ENCODE measurements around the gene ASXL1. TPM values are rescaled to one million over a fixed set of nuclear protein-coding genes. Genes with fewer than 3 reads are reported as not detected.

ASXL1 gene
- total RNA-seq, 2 donors from 2014 or later, result 88.9 to 98.6 TPM

DNA sequence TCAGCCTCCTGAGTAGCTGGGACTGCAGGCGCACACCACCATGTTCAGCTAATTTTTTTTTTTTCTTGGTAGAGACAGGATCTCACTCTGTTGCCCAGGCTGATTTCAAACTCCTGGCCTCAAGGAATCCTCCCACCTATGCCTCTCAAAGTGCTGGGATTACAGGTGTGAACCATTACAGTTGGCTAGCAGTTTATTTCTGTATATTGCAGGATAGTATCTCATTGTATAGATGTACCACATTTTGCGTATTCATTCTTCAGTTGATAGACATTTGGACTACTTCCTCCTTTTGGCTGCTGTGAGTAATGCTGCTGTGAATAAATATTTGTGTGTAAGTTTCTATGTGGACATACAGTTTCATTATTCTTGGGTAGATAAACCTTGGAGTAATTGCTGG is 32.9 kb downstream of the ASXL1 start:
- H3K27ac ChIP-seq (ENCODE audit: low read depth, low read length), result no peak overlapping the region
- no peak overlapping the region for H3K4me3 ChIP-seq (ENCODE audit: low read length)
- H3K27me3 Mint-ChIP-seq (ENCODE audit: insufficient read depth), result no peaks in the 10 kb centered on the region
- H3K9me3 Mint-ChIP-seq, result no peaks in the 10 kb centered on the region
- no peak overlapping the region for H3K4me3 Mint-ChIP-seq
- DNase-seq, result no peak
- no peaks in the 10 kb centered on the region for H3K4me1 Mint-ChIP-seq
- WGBS, 2 experiments (ENCODE audit: insufficient coverage in 1 of 2, insufficient read length in 1 of 2), result 93 to 95% methylated on average over 2 of the region's 2 CpGs
- H3K36me3 ChIP-seq (ENCODE audit: control insufficient read depth, insufficient read depth, low read length), result peaks cover 28% of the 10 kb centered on the region
- H3K9me3 ChIP-seq (ENCODE audit: control insufficient read depth, low read length), result no peaks in the 10 kb centered on the region
- no peak overlapping the region for H3K9ac ChIP-seq (ENCODE audit: extremely low read depth, low read length, poor library complexity, severe bottlenecking)
- TF ChIP-seq, protein P1, sequence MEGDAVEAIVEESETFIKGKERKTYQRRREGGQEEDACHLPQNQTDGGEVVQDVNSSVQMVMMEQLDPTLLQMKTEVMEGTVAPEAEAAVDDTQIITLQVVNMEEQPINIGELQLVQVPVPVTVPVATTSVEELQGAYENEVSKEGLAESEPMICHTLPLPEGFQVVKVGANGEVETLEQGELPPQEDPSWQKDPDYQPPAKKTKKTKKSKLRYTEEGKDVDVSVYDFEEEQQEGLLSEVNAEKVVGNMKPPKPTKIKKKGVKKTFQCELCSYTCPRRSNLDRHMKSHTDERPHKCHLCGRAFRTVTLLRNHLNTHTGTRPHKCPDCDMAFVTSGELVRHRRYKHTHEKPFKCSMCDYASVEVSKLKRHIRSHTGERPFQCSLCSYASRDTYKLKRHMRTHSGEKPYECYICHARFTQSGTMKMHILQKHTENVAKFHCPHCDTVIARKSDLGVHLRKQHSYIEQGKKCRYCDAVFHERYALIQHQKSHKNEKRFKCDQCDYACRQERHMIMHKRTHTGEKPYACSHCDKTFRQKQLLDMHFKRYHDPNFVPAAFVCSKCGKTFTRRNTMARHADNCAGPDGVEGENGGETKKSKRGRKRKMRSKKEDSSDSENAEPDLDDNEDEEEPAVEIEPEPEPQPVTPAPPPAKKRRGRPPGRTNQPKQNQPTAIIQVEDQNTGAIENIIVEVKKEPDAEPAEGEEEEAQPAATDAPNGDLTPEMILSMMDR (conservative IDR thresholded peaks at IDR 0.05), result no peak
- no peaks in the 10 kb centered on the region for H3K4me1 ChIP-seq (ENCODE audit: control insufficient read depth, insufficient read depth, low read length)
- H3K27ac Mint-ChIP-seq, result no peak overlapping the region
- H3K27me3 ChIP-seq (ENCODE audit: control insufficient read depth, insufficient read depth, low read length, poor library complexity, severe bottlenecking), result no peaks in the 10 kb centered on the region
- peaks cover 35% of the 10 kb centered on the region for H3K36me3 Mint-ChIP-seq (ENCODE audit: low read depth)

GRCh38 chr20:32395066-32395465 is 36.9 kb downstream of the ASXL1 start:
- H3K27ac ChIP-seq (ENCODE audit: low read depth, low read length), result no peak overlapping the region
- no peaks in the 10 kb centered on the region for H3K27me3 Mint-ChIP-seq (ENCODE audit: insufficient read depth)
- H3K27ac Mint-ChIP-seq, result no peak overlapping the region

GRCh38 chr20:32396646-32397160 is 38.6 kb downstream of the ASXL1 start:
- Mint-ChIP-seq H3K36me3 (ENCODE audit: low read depth) (peaks cover 30% of the 10 kb centered on the region), H3K9me3 (no peaks in the 10 kb centered on the region), H3K4me3 (no peak overlapping the region), H3K4me1 (no peaks in the 10 kb centered on the region), H3K27me3 (ENCODE audit: insufficient read depth) (no peaks in the 10 kb centered on the region), H3K27ac (no peak overlapping the region)
- Histone ChIP-seq H3K4me1 (ENCODE audit: control insufficient read depth, insufficient read depth, low read length) (no peaks in the 10 kb centered on the region), H3K27me3 (ENCODE audit: control insufficient read depth, insufficient read depth, low read length, poor library complexity, severe bottlenecking) (no peaks in the 10 kb centered on the region), H3K9ac (ENCODE audit: extremely low read depth, low read length, poor library complexity, severe bottlenecking) (no peak overlapping the region), H3K27ac (ENCODE audit: low read depth, low read length) (no peak overlapping the region), H3K4me3 (ENCODE audit: low read length) (no peak overlapping the region), H3K36me3 (ENCODE audit: control insufficient read depth, insufficient read depth, low read length) (peaks cover 34% of the 10 kb centered on the region), H3K9me3 (ENCODE audit: control insufficient read depth, low read length) (no peaks in the 10 kb centered on the region)
- TF ChIP-seq, protein P1 (conservative IDR thresholded peaks at IDR 0.05), result no peak
- no peak for DNase-seq
- 92 to 100% methylated on average over 2 to 3 of the region's 3 CpGs for WGBS, 2 experiments (ENCODE audit: insufficient coverage in 1 of 2, insufficient read length in 1 of 2)

More at GRCh38 chr20:32395066-32395465, 36.9 kb downstream of the ASXL1 start:
- Mint-ChIP-seq H3K36me3 (ENCODE audit: low read depth) (peaks cover 42% of the 10 kb centered on the region), H3K9me3 (no peaks in the 10 kb centered on the region), H3K4me1 (no peaks in the 10 kb centered on the region), H3K4me3 (no peak overlapping the region)
- TF ChIP-seq, protein P1 (conservative IDR thresholded peaks at IDR 0.05), result no peak
- H3K4me1 ChIP-seq (ENCODE audit: control insufficient read depth, insufficient read depth, low read length), result no peaks in the 10 kb centered on the region
- no peak for DNase-seq
- WGBS, 2 experiments (ENCODE audit: insufficient coverage in 1 of 2, insufficient read length in 1 of 2), result 100% methylated on average over 2 to 3 of the region's 3 CpGs
- no peaks in the 10 kb centered on the region for H3K27me3 ChIP-seq (ENCODE audit: control insufficient read depth, insufficient read depth, low read length, poor library complexity, severe bottlenecking)
- no peak overlapping the region for H3K9ac ChIP-seq (ENCODE audit: extremely low read depth, low read length, poor library complexity, severe bottlenecking)
- peaks cover 31% of the 10 kb centered on the region for H3K36me3 ChIP-seq (ENCODE audit: control insufficient read depth, insufficient read depth, low read length)
- no peak overlapping the region for H3K4me3 ChIP-seq (ENCODE audit: low read length)
- H3K9me3 ChIP-seq (ENCODE audit: control insufficient read depth, low read length), result no peaks in the 10 kb centered on the region

Data from endodermal cell (in vitro differentiated cells).